Activated CD4-positive, alpha-beta T cell treated with anti-CD3 and anti-CD28 coated beads, Interleukin-2, Interleukin-4, amounts not matched to agents 100 ng/mL and 50 ng/mL, durations not matched to agents 16 hours and 8 hours (primary cell): ENCODE data around the gene TMEM184A.
"Not testable (repeated sequence)": the region's sequence is repeated elsewhere in the genome, so short reads cannot be mapped to it uniquely, and the experiment has no call there.

Experiments used
- DNase-seq: peaks from one replicate; pipeline ENCODE4 v3.0.0-alpha.2; 2020; ENCODE audit warnings: low spot score

Gene TMEM184A

DNA sequence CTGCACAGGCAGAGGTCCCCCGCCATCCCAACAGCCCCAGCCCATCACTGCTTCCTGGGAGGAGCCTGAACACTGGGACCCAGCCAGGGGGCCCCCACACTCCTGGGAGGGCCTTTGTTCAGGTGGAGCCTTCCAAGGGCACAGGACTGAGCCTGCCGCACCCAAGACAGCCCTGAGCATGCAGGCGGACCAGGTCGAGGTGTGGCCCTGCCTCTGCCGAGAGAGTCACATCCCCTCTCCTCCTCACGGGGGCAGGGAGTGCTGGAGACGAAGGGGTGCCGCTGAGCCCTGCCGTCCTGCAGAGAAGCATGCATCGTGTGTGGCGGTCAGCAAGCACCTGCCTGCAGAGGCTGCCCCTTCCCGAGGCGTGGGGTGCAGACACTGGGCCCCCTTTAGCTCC, 32.8 kb downstream of the TMEM184A start:
- no peak for DNase-seq

DNA sequence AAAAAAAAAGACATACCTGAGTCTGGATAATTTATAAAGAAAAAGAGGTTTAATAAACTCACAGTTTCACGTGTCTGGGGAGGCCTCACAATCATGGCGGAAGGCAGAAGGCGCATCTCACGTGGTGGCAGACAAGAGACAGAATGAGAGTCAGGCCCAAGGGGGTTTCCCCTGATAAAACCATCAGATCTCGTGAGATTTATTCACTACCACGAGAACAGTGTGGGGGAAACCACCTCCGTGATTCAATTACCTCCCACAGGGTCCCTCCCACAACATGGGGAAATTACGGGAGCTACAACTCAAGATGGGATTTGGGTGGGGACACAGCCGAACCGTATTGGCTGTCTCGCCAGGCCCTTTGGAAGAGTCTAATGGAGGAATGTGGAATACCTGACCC, 34.5 kb downstream of the TMEM184A start:
- no peak for DNase-seq

- no peak for DNase-seq
Observed at GRCh38 chr7:1520539-1521234, 35.3 kb downstream of the TMEM184A start.

DNA sequence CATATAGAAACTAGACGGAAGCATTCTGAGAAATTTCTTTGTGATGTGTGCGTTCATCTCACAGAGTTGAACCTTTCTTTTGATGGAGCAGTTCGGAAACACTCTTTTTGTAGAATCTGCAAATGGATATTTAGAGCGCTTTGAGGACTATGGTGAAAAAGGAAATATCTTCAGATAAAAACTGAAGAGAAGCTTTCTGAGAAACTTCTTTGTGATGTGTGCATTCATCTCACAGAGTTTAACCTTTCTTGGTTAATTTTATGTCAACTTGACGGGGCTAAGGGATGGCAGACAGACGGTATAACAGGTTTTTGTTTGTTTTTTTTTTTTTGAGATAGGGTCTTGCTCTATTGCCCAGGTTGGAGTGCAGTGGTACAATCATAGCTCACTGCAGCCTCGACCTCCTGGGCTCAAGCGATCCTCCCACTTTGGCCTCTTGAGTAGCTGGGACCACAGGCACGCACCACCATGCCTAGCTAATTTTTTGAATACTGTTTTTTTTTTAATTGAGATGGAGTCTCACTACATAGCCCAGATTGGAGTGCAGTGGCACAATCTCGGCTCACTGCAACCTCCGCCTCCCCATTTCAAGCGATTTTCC, 36.6 kb downstream of the TMEM184A start:
- DNase-seq: not testable (repeated sequence)

DNA sequence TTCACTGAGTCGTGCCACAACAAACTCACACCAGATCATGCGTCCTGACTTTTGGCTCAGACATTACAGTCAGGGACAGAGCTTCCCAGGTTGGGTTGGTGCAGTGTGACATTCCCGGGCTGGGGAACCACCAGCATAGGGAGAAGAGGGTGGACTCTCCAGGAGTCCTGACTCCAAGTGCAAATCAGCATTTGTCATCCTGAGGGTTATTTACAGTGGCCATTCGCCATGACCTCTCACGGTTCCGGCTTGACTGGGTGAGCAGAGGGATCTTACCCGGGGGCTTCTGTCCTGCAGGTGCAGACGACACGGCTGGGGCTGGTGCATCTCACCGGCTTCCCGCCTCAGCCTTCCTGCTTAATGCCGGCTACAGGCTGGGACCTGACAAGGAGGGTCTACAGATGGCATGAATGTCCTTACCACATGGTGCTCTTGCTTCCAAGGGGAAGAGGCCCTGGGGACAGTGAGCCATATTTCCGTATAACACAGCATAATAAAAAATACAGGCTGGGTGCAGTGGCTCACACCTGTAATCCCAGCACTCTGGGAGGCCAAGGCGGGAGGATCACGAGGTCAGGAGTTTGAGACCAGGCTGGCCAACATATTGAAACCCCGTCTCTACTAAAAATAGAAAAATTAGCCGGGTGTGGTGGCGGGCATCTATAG, 39.3 kb downstream of the TMEM184A start:
- DNase-seq: no peak

GRCh38 chr7:1515509-1515967, 40.5 kb downstream of the TMEM184A start:
- not testable (repeated sequence) for DNase-seq

DNA sequence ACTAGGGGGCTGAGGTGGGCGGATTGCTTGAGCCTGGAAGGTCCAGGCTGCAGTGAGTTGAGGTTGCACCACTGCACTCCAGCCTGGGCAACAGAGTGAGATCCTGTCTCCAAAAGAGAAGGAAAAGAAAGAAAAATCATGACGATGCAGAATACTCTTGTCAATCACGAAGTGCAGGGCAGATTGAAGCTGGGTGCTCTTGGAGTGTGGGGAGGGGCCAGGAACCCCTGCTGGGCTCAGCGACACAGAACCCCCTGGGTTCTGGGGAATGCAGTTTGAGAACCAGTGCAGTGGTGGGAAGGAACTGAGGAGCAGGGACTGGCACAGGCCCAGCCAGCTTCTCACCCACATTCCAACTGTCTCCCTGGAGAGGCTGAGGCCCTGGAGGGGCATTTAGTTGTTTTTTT, 41.0 kb downstream of the TMEM184A start:
- DNase-seq: no peak

GRCh38 chr7:1514407-1514806, 41.6 kb downstream of the TMEM184A start:
- no peak for DNase-seq

- no peak for DNase-seq
Observed at GRCh38 chr7:1513657-1514095, 42.3 kb downstream of the TMEM184A start.

DNA sequence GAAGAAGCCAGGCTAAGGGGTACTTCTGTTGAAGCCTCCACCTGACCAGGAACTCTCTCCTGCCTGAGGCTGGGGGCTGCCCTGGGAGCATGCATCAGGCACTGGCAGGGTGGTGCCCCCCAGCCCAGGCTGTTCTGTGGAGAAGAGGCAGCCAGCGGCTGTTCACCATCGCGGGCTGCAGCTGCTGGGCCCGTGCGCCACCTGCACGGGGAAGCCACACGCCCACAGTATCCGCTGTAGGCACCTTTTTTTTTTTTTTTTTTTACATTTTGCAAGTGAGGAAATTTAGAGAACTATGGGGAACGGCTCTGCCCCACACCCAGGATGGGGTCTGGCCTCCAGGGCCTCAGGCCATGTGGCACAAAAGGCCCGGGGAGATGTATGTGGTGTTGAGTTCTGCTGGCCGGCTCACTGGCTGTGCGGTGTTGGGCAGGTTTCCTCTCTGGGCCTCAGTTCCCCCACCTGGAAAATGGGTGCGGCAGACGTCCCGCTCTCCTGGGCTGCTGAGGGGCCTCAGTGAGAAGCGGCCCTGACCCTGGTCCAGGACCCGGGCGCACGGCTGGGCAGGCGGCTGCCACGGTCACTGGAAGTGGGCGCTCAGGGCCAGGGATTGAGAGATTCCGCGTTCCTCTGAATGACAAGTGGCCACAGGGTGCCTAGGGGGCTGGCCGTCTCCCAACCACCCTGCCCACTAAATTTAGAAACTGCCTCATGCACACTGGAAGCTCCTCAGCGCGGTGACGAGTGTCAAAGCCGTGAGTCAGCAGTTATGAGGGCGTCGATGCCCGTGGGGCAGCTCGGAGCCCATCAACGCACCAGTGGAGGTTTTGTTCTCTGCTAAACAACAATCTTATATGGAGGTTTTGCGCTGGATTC, 43.0 kb downstream of the TMEM184A start:
- DNase-seq: no peak

GRCh38 chr7:1511444-1512422, 44.3 kb downstream of the TMEM184A start:
- DNase-seq: no peak

DNA sequence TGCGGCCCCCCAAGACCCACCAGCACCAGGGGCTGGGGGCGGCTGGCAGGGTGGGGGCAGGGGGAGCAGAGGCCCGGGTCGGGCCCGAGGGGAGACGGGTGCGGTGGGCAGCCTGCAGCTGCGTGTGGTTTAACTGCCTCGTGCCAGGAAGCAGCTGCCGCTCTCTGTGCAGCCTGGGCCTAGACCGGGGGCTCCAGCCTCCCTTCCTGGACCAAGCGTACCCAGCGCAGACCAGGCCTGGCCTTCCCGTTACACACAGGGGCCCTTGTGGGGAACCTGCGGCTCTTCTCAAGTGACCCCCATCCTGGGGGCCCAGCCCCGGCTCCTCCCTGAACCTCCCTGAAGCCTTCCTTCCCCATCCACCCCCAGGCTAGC, 45.2 kb downstream of the TMEM184A start:
- DNase-seq: no peak

DNA sequence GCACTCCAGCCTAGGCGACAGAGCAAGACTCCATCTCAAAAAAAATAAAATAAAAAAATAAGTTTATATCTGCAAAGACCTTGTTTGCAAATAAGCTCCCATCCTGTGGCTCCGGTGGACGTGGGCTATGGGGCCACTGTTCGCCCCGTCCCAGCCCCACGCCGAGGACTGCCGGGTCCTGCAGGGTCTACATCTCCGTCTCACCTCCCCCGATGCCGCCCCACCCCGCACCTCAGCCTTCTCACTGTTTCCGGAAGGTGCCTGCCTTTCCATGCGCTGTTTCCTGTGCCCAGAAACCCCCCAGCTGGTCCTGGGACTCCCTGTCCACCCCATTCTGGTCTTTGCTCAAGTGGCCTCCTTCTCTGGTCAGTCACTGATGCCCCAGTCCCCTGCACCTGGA, 46.8 kb downstream of the TMEM184A start:
- DNase-seq: no peak

- DNase-seq: no peak
Observed at GRCh38 chr7:1508277-1508758, 47.7 kb downstream of the TMEM184A start.

GRCh38 chr7:1505731-1506550, 50.1 kb downstream of the TMEM184A start:
- DNase-seq: no peak

DNA sequence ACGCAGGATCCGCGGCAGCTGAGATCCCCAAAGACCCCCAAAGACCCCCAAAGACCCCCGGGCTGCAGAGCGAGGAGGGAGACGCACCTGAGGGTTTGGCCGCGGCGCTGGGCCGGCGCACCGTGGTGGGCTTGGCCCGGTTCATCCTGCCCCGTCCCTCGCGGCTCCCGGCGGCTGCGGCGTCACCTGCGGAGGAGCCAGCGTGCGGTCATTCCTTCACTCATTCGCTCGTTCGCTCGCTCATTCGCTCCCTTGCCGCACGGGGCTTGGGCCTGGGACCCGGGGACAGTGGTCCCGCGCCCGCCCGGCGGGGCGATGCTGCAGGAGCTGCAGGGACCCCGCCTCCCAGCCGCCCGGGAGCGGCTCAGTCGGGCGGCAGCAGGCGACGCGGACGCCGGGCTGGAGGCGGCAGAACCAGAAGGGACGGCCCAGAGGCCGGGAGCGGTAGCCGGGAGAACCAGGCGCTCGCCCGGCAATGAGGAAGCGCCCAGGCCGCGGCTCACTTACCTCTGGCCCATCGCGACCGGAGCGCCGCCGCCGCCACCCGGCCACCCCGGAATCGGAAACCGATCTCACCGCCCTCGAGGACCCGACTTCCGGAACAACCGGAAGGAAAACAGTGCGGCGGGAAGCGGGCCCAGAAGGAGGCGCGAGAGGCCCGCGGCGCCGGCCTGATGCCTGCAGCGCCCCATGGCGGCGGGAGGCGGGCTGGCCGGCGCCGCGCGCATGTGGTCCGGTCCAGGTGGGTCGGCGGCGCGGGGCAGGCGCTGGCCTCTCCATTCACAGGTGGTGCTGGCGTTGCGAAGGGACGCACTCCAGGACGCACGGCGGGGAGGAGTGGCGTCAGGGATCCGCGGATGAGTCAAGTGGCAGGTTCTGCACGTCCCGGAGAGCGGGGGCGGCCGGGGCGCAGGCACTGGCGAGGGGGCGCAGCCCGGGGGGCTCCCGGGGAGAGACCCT, 51.9 kb downstream of the TMEM184A start, which contains the start of gene INTS1:
Gene INTS1 (minus strand): TSS at position 574 of the 960 bp plus-strand sequence. CDS start 429 bp downstream, at position 145.
- peak; percentile 94 for DNase-seq

DNA sequence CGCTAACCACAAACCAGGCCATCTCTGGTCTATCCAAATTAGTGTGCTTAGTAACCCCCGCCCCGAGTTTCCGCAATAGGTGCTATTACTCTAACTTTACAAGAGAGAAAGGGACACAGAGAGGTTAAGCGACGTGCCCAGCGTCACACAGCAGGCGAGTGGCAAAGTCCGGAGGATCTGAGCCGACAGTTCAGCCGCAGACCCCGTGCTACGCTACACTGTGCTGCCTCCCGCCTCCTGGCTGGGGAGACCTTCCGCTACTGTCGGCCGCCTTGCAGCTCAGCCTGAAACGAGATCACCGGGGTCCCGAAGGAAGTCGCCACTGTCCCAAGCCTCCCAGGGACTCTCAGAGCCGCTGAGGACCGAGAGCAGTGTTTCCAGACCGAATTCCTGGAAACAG, 52.6 kb downstream of the TMEM184A start:
- no peak for DNase-seq

- no peak for DNase-seq
Observed at GRCh38 chr7:1502845-1503244, 53.2 kb downstream of the TMEM184A start.
